H9 (cell line): ENCODE measurements around the gene ATP2B2. TPM values are rescaled to one million over a fixed set of nuclear protein-coding genes. Genes with fewer than 3 reads are reported as not detected.
A peak's percentile ranks its signal among the peaks of the same experiment; 100 is the strongest.

ENCODE experiments used
- DNase-seq: peaks from one replicate; pipeline ENCODE4 v3.0.0-alpha.2; 2017
- H2AFZ ChIP-seq: one replicate; pipeline ENCODE4 v1.6.1; 2013; ENCODE audit warnings: mild to moderate bottlenecking, low read length, control low read depth, moderate library complexity
- H2AK5ac ChIP-seq: 2 replicates; pipeline ENCODE4 v1.6.1; 2013; ENCODE audit warnings: low read length, control low read depth, mixed read lengths; ENCODE audit not compliant: insufficient read length
- H2BK120ac ChIP-seq: one replicate; pipeline ENCODE4 v1.6.1; 2013; ENCODE audit warnings: low read depth, mild to moderate bottlenecking, low read length, control low read depth, inconsistent platforms; ENCODE audit not compliant: poor library complexity, severe bottlenecking
- H2BK12ac ChIP-seq: 2 replicates; pipeline ENCODE4 v1.6.1; 2013; ENCODE audit warnings: low read length, control low read depth, mixed read lengths, low read depth; ENCODE audit not compliant: insufficient read length
- H2BK15ac ChIP-seq: 2 replicates; pipeline ENCODE4 v1.6.1; 2013; ENCODE audit warnings: low read depth, low read length, control low read depth
- H2BK20ac ChIP-seq: one replicate; pipeline ENCODE4 v1.6.1; 2013; ENCODE audit warnings: low read depth, mild to moderate bottlenecking, low read length, control low read depth, inconsistent platforms; ENCODE audit not compliant: poor library complexity, severe bottlenecking
- H2BK5ac ChIP-seq: 2 replicates; pipeline ENCODE4 v1.6.1; 2013; ENCODE audit warnings: low read length, control low read depth, mixed read lengths; ENCODE audit not compliant: insufficient read length
- H3K14ac ChIP-seq: 2 replicates; pipeline ENCODE4 v1.6.1; 2013; ENCODE audit warnings: low read length, control low read depth; ENCODE audit not compliant: insufficient read depth
- H3K18ac ChIP-seq: 2 replicates; pipeline ENCODE4 v1.6.1; 2013; ENCODE audit warnings: low read depth, mild to moderate bottlenecking, mixed read lengths, low read length, control low read depth; ENCODE audit not compliant: insufficient read length
- H3K23ac ChIP-seq: 2 replicates; pipeline ENCODE4 v1.6.1; 2013; ENCODE audit warnings: low read length, control low read depth, mixed read lengths, low read depth; ENCODE audit not compliant: insufficient read length
- H3K23me2 ChIP-seq: 2 replicates; pipeline ENCODE4 v1.6.1; 2013; ENCODE audit warnings: low read depth, mild to moderate bottlenecking, mixed read lengths, low read length, control low read depth; ENCODE audit not compliant: insufficient read length, poor library complexity, severe bottlenecking
- H3K27ac ChIP-seq: 2 replicates; pipeline ENCODE4 v1.5.1; 2013; ENCODE audit warnings: low read length, control low read depth, mixed read lengths, low read depth; ENCODE audit not compliant: insufficient read length
- H3K27me3 ChIP-seq: 2 replicates; pipeline ENCODE4 v1.6.1; 2013; ENCODE audit warnings: low read length, control low read depth, inconsistent platforms; ENCODE audit not compliant: insufficient read depth
- H3K4ac ChIP-seq: 2 replicates; pipeline ENCODE4 v1.6.1; 2013; ENCODE audit warnings: low read depth, mild to moderate bottlenecking, control low read depth, inconsistent platforms, low read length, moderate library complexity
- H3K4me1 ChIP-seq: 2 replicates; pipeline ENCODE4 v1.6.1; 2013; ENCODE audit warnings: low read length, control low read depth, inconsistent platforms; ENCODE audit not compliant: insufficient read depth
- H3K4me2 ChIP-seq: 2 replicates; pipeline ENCODE4 v1.6.1; 2013; ENCODE audit warnings: low read length, control low read depth, mixed read lengths; ENCODE audit not compliant: insufficient read length, insufficient read depth
- H3K56ac ChIP-seq: 2 replicates; pipeline ENCODE4 v1.6.1; 2013; ENCODE audit warnings: low read depth, mild to moderate bottlenecking, mixed read lengths, low read length, control low read depth; ENCODE audit not compliant: insufficient read length
- H3K79me1 ChIP-seq: 2 replicates; pipeline ENCODE4 v1.6.1; 2013; ENCODE audit warnings: low read depth, mild to moderate bottlenecking, moderate library complexity, low read length, control low read depth, inconsistent platforms; ENCODE audit not compliant: insufficient read depth, poor library complexity, severe bottlenecking
- H3K79me2 ChIP-seq: 2 replicates; pipeline ENCODE4 v1.6.1; 2013; ENCODE audit warnings: low read length, control low read depth, inconsistent platforms; ENCODE audit not compliant: insufficient read depth
- H3K9ac ChIP-seq: 2 replicates; pipeline ENCODE4 v1.6.1; 2013; ENCODE audit warnings: low read length, control low read depth, mixed read lengths; ENCODE audit not compliant: insufficient read length; ENCODE audit errors: extremely low read depth
- H3K9me3 ChIP-seq: one replicate; pipeline ENCODE4 v1.6.1; 2013; ENCODE audit warnings: low read depth, low read length, inconsistent platforms; ENCODE audit not compliant: control insufficient read depth
- H3T11ph ChIP-seq: one replicate; pipeline ENCODE4 v1.6.1; 2013; ENCODE audit warnings: mild to moderate bottlenecking, low read length, control low read depth, inconsistent platforms
- H4K20me1 ChIP-seq: one replicate; pipeline ENCODE4 v1.6.1; 2013; ENCODE audit not compliant: control insufficient read depth, insufficient read length, insufficient read depth
- H4K5ac ChIP-seq: 2 replicates; pipeline ENCODE4 v1.6.1; 2013; ENCODE audit warnings: low read depth, mild to moderate bottlenecking, mixed read lengths, low read length, control low read depth; ENCODE audit not compliant: insufficient read length
- H4K8ac ChIP-seq: replicated peaks from 2 replicates; pipeline ENCODE4 v1.6.1; 2013; ENCODE audit warnings: low read length, control low read depth, mixed read lengths, low read depth; ENCODE audit not compliant: insufficient read length
- H4K91ac ChIP-seq: 2 replicates; pipeline ENCODE4 v1.6.1; 2013; ENCODE audit warnings: low read depth, mild to moderate bottlenecking, moderate library complexity, mixed read lengths, low read length, control low read depth; ENCODE audit not compliant: insufficient read length
- H3K27ac Mint-ChIP-seq, 3 experiments: 2 replicates in 2 of 3; 3 replicates in 1 of 3; pipeline ENCODE4 v1.8.0; 2020 to 2021; ENCODE audit warnings: mixed read lengths in 3 of 3, mild to moderate bottlenecking in 1 of 3, moderate library complexity in 1 of 3
- H3K27me3 Mint-ChIP-seq: 2 replicates; pipeline ENCODE4 v1.8.0; 2021; ENCODE audit warnings: low read depth, mild to moderate bottlenecking, moderate library complexity, mixed read lengths
- H3K36me3 Mint-ChIP-seq, 3 experiments: 2 replicates in 2 of 3; 3 replicates in 1 of 3; pipeline ENCODE4 v1.8.0; 2020 to 2021; ENCODE audit warnings: low read depth in 3 of 3, mixed read lengths in 3 of 3; ENCODE audit not compliant: insufficient read depth in 1 of 3
- H3K4me1 Mint-ChIP-seq, 2 experiments: 2 replicates each; pipeline ENCODE4 v1.8.0; 2020; ENCODE audit warnings: mixed read lengths in 2 of 2
- H3K4me3 Mint-ChIP-seq, 2 experiments: 2 replicates in 1 of 2; 3 replicates in 1 of 2; pipeline ENCODE4 v1.8.0; 2020 to 2021; ENCODE audit warnings: mild to moderate bottlenecking in 2 of 2, mixed read lengths in 2 of 2, moderate library complexity in 1 of 2
- H3K9me3 Mint-ChIP-seq, 2 experiments: 2 replicates in 1 of 2; 3 replicates in 1 of 2; pipeline ENCODE4 v1.8.0; 2020; ENCODE audit warnings: mild to moderate bottlenecking in 2 of 2, mixed read lengths in 2 of 2, moderate library complexity in 1 of 2
- WGBS: extraction: QIAGEN DNeasy Blood & Tissue Kit; methylation state at CpG from one replicate; pipeline ENCODE4 v1.1.7; 2013; ENCODE audit warnings: missing lambda C conversion rate, low lambda C conversion rate, mixed read lengths; ENCODE audit not compliant: insufficient read length; ENCODE audit errors: extremely low coverage; 5-methylcytosine and 5-hydroxymethylcytosine counted together
- total RNA-seq: library from RNA; stranded (reverse); gene quantifications from 2 replicates; pipeline ENCODE4 v1.2.1, GENCODE V29; 2021
- TF ChIP-seq, protein P1 (sequence below): fragments of 200-600 bp; sonication (generic); conservative IDR thresholded peaks from 3 replicates; pipeline ENCODE4 v1.8.0; 2021; ENCODE audit warnings: antibody characterized with exemption, mild to moderate bottlenecking

Gene ATP2B2
- total RNA-seq, 1 experiment from 2014 or later: 0.33 TPM

GRCh38 chr3:10285272-10286132 lies 219.9 kb downstream of the ATP2B2 start:
- H3K27ac Mint-ChIP-seq: peak overlapping the region in 2 of 3 experiments; percentile 62 to 87; a peak in 4 of 7 replicates
- no peak overlapping the region for H2AFZ ChIP-seq
- H4K8ac ChIP-seq: no peak overlapping the region
- H3K18ac ChIP-seq: no peak overlapping the region
- no peak overlapping the region for H3K4me2 ChIP-seq
- H3K9me3 ChIP-seq: no peaks in the 10 kb centered on the region
- no peak overlapping the region for H3K4ac ChIP-seq
- no peak overlapping the region for H3K27ac ChIP-seq
- H2BK12ac ChIP-seq: no peak overlapping the region
- H3K23ac ChIP-seq: no peak overlapping the region
- no peak overlapping the region for H2BK20ac ChIP-seq
- no peaks in the 10 kb centered on the region for H4K20me1 ChIP-seq
- H3K36me3 Mint-ChIP-seq: peaks cover 2 to 43% (median 19%) of the 10 kb centered on the region in 3 experiments; a peak in 6 of 7 replicates
- no peak overlapping the region for H2BK5ac ChIP-seq
- H3T11ph ChIP-seq: no peak overlapping the region
- H3K27me3 ChIP-seq: no peaks in the 10 kb centered on the region
- no peak overlapping the region for H3K9ac ChIP-seq
- H3K4me1 Mint-ChIP-seq: peaks cover 19% of the 10 kb centered on the region in 2 experiments
- H3K14ac ChIP-seq: no peak overlapping the region
- no peak overlapping the region for H2BK120ac ChIP-seq
- no peak for DNase-seq
- no peak overlapping the region for H4K91ac ChIP-seq
- no peak overlapping the region for H2AK5ac ChIP-seq
- no peak overlapping the region for H3K56ac ChIP-seq
- no peaks in the 10 kb centered on the region for H3K9me3 Mint-ChIP-seq
- 0 out of 2 replicates have a peak, but pooled peaks cover 1% of the 10 kb centered on the region for H3K4me1 ChIP-seq
- TF ChIP-seq, protein P1, sequence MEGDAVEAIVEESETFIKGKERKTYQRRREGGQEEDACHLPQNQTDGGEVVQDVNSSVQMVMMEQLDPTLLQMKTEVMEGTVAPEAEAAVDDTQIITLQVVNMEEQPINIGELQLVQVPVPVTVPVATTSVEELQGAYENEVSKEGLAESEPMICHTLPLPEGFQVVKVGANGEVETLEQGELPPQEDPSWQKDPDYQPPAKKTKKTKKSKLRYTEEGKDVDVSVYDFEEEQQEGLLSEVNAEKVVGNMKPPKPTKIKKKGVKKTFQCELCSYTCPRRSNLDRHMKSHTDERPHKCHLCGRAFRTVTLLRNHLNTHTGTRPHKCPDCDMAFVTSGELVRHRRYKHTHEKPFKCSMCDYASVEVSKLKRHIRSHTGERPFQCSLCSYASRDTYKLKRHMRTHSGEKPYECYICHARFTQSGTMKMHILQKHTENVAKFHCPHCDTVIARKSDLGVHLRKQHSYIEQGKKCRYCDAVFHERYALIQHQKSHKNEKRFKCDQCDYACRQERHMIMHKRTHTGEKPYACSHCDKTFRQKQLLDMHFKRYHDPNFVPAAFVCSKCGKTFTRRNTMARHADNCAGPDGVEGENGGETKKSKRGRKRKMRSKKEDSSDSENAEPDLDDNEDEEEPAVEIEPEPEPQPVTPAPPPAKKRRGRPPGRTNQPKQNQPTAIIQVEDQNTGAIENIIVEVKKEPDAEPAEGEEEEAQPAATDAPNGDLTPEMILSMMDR: no peak
- no peak overlapping the region for H3K4me3 Mint-ChIP-seq
- H3K79me2 ChIP-seq: no peaks in the 10 kb centered on the region
- WGBS: no CpG with 5 or more reads among the region's 12 CpGs
- H4K5ac ChIP-seq: no peak overlapping the region
- no peak overlapping the region for H2BK15ac ChIP-seq
- no peaks in the 10 kb centered on the region for H3K79me1 ChIP-seq
- no peaks in the 10 kb centered on the region for H3K23me2 ChIP-seq
- H3K27me3 Mint-ChIP-seq: no peaks in the 10 kb centered on the region
